ENCODE data around the gene MRRF. TPM values are rescaled to one million over a fixed set of nuclear protein-coding genes. Genes with fewer than 3 reads are reported as not detected.

MRRF gene
- total and polyA plus RNA-seq, 2 donors (not counting 3 experiments of a cell fraction or from before 2014, with no cell fraction given) = 27.2 to 36.4 TPM

DNA sequence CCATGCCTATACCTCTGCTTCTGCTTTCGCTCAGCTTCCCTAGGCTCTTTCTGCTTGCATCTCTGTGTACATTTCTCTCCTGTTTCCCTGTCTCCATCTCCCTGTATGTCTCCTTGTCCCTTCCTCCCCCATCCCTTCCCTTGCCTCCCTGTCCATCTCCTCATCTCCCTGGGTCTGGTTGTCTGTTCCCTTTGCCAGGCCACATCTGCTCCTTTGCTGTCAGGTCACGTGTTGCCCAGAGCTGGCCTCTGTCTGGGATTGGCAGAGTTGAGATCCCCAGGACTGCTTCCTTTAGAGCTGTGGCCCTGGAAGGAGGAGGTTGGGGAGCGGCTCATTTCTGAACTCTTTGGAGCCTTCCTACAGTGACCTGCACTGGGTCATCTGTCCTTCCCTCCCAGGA is 74.3 kb downstream of the MRRF start:
- FAIRE-seq (no peak), DNase-seq (ENCODE audit: low read depth, low spot score) (no peak)
- peaks cover 16% of the 10 kb centered on the region for H3K4me1 ChIP-seq (ENCODE audit: control insufficient read depth, extremely low read depth, insufficient read depth, low read length)
- no peak overlapping the region for H3K9ac ChIP-seq (replicated peaks; ENCODE audit: extremely low read depth, insufficient read depth, low read length)
- no peaks in the 10 kb centered on the region for H3K36me3 ChIP-seq (ENCODE audit: control insufficient read depth in 2 of 2, extremely low read depth in 1 of 2, insufficient read depth in 2 of 2, low read length in 2 of 2)
- H3K4me2 ChIP-seq (ENCODE audit: insufficient read depth, low read length) = no peak overlapping the region
- H4K20me1 ChIP-seq (replicated peaks; ENCODE audit: control insufficient read depth, extremely low read depth, insufficient read depth, low read length) = no peaks in the 10 kb centered on the region
- no peak overlapping the region for H3K27ac ChIP-seq (ENCODE audit: insufficient read depth, low read depth, low read length)
- H3K79me2 ChIP-seq (ENCODE audit: control insufficient read depth, insufficient read depth, low read length) = no peaks in the 10 kb centered on the region
- H3K27me3 ChIP-seq (ENCODE audit: control insufficient read depth in 2 of 2, insufficient read depth in 2 of 2, low read length in 2 of 2) = no peaks in the 10 kb centered on the region
- dilution Hi-C loops (cut with MboI; ENCODE audit: extremely low pct_ligation_motif_present, low sequenced_read_pairs) = no loop called here
- POLR2A ChIA-PET = no interaction called here
- no peak overlapping the region for H3K4me3 ChIP-seq (replicated peaks in 1 of 3; ENCODE audit: insufficient read depth in 1 of 3, low read depth in 1 of 3, low read length in 3 of 3)
- H2AFZ ChIP-seq (ENCODE audit: low read depth, low read length) = no peak overlapping the region
- TF ChIP-seq, protein P1, sequence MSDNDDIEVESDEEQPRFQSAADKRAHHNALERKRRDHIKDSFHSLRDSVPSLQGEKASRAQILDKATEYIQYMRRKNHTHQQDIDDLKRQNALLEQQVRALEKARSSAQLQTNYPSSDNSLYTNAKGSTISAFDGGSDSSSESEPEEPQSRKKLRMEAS (IDR thresholded peaks at IDR 0.05; ENCODE audit: insufficient read depth, insufficient read length) = no peak
- TF ChIP-seq EZH2 (IDR thresholded peaks at IDR 0.05; ENCODE audit: borderline replicate concordance, low read depth, low read length, severe bottlenecking) = no peak
- TF ChIP-seq MYC (IDR thresholded peaks at IDR 0.05; ENCODE audit: low read depth, low read length) = no peak
- TF ChIP-seq, protein P2, sequence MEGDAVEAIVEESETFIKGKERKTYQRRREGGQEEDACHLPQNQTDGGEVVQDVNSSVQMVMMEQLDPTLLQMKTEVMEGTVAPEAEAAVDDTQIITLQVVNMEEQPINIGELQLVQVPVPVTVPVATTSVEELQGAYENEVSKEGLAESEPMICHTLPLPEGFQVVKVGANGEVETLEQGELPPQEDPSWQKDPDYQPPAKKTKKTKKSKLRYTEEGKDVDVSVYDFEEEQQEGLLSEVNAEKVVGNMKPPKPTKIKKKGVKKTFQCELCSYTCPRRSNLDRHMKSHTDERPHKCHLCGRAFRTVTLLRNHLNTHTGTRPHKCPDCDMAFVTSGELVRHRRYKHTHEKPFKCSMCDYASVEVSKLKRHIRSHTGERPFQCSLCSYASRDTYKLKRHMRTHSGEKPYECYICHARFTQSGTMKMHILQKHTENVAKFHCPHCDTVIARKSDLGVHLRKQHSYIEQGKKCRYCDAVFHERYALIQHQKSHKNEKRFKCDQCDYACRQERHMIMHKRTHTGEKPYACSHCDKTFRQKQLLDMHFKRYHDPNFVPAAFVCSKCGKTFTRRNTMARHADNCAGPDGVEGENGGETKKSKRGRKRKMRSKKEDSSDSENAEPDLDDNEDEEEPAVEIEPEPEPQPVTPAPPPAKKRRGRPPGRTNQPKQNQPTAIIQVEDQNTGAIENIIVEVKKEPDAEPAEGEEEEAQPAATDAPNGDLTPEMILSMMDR (IDR thresholded peaks at IDR 0.05; ENCODE audit: extremely low read depth in 1 of 2, insufficient read depth in 1 of 2, low read depth in 1 of 2, low read length in 2 of 2) = no peak
- no peak for TF ChIP-seq POLR2A (IDR thresholded peaks at IDR 0.05; ENCODE audit: low read depth, low read length)
- TF ChIP-seq POLR2AphosphoS5 (IDR thresholded peaks at IDR 0.05; ENCODE audit: insufficient read depth, low read depth, low read length) = no peak
- no peak for TF ChIP-seq FOS (IDR thresholded peaks at IDR 0.05; ENCODE audit: borderline replicate concordance, insufficient read depth, low read length)
- TF ChIP-seq JUN (IDR thresholded peaks at IDR 0.05; ENCODE audit: borderline replicate concordance, insufficient read depth, insufficient read length, low read depth) = no peak
- no peak for TF ChIP-seq GATA2 (IDR thresholded peaks at IDR 0.05; ENCODE audit: insufficient read depth, insufficient read length, low read depth, low read length)
- CTCF ChIA-PET = interaction anchor here (1.9 to 3.5 kb wide), 3 partner anchors 11 to 214 kb away, joined by 5 to 17 read pairs (median 7); no protein-coding TSS in a partner anchor
- intact Hi-C loops (cut with micrococcal nuclease) = no loop called here
- H3K9me3 ChIP-seq (replicated peaks; ENCODE audit: control insufficient read depth, insufficient read depth, low read length) = no peaks in the 10 kb centered on the region
- BruUV-seq (replicated peaks) = no TSS peak
- H3K9me1 ChIP-seq (replicated peaks; ENCODE audit: control insufficient read depth, extremely low read depth, insufficient read depth, low read length) = no peaks in the 10 kb centered on the region

All from endothelial cell of umbilical vein (primary cell).